Neural progenitor cell (in vitro differentiated cells): ENCODE results near the gene MYO1E.

Experiments
- EZH2 ChIP-seq: fragments of 200-600 bp; sonication (generic); IDR thresholded peaks from 2 replicates; pipeline ENCODE4 v1.6.1; 2017; ENCODE audit warnings: antibody characterized with exemption, mild to moderate bottlenecking, moderate library complexity
- EZH2phosphoT487 ChIP-seq: fragments of 200-600 bp; sonication (generic); IDR thresholded peaks from 2 replicates; pipeline ENCODE4 v1.6.1; 2017; ENCODE audit warnings: antibody characterized with exemption
- TF ChIP-seq, protein P1 (sequence below): fragments of 200-600 bp; sonication (generic); IDR thresholded peaks from 2 replicates; pipeline ENCODE4 v1.5.1; 2017; ENCODE audit warnings: antibody characterized with exemption, mild to moderate bottlenecking

DNA sequence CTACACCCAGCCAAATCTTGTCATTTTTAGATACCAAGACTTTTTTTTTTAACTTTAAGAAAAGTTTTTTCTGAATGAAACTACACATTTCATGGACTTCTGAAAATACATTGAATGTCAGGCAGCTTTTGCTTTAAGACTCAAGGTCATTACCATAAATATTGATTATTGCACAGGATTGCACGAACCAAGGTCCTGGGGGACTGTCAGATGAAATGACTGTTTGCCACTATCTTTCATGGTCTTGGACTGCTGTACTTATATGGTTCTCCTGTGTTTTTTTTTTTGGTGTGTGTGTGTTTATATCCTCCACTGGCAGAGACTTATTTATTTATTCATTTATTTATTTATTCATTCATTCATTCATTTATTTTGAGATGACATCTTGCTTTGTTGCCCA lies 6.9 kb upstream of the MYO1E start:
- TF ChIP-seq, protein P1, sequence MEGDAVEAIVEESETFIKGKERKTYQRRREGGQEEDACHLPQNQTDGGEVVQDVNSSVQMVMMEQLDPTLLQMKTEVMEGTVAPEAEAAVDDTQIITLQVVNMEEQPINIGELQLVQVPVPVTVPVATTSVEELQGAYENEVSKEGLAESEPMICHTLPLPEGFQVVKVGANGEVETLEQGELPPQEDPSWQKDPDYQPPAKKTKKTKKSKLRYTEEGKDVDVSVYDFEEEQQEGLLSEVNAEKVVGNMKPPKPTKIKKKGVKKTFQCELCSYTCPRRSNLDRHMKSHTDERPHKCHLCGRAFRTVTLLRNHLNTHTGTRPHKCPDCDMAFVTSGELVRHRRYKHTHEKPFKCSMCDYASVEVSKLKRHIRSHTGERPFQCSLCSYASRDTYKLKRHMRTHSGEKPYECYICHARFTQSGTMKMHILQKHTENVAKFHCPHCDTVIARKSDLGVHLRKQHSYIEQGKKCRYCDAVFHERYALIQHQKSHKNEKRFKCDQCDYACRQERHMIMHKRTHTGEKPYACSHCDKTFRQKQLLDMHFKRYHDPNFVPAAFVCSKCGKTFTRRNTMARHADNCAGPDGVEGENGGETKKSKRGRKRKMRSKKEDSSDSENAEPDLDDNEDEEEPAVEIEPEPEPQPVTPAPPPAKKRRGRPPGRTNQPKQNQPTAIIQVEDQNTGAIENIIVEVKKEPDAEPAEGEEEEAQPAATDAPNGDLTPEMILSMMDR: no peak
- TF ChIP-seq EZH2 (no peak), EZH2phosphoT487 (no peak)
